ENCODE data around the gene CCL3.
"Not testable (repeated sequence)": the region's sequence is repeated elsewhere in the genome, so short reads cannot be mapped to it uniquely, and the experiment has no call there.

CCL3 gene

GRCh38 chr17:36108265-36108664 is 18.3 kb upstream of the CCL3 start:
- H2AK5ac ChIP-seq (ENCODE audit: low read depth, low read length); H4K91ac ChIP-seq (ENCODE audit: low read depth, low read length, poor library complexity); DNase-seq (ENCODE audit: low spot score); H2BK12ac ChIP-seq (ENCODE audit: low read length); H4K8ac ChIP-seq (ENCODE audit: low read depth, low read length); H3K4me1 ChIP-seq (ENCODE audit: control insufficient read depth in 2 of 2, insufficient read depth in 1 of 2, low read depth in 1 of 2, low read length in 2 of 2); H2AFZ ChIP-seq (ENCODE audit: low read length); H3K36me3 ChIP-seq (replicated peaks in 1 of 2; ENCODE audit: control insufficient read depth in 2 of 2, insufficient read depth in 2 of 2, low read length in 2 of 2); H3K4ac ChIP-seq (ENCODE audit: low read length); H3K27me3 ChIP-seq (ENCODE audit: control insufficient read depth in 3 of 3, insufficient read depth in 3 of 3, low read depth in 1 of 3, low read length in 3 of 3); H3K9ac ChIP-seq (ENCODE audit: low read depth, low read length, poor library complexity); H3K18ac ChIP-seq (ENCODE audit: low read length); H3K23ac ChIP-seq (ENCODE audit: low read depth, low read length, poor library complexity); H3K9me3 ChIP-seq (replicated peaks in 1 of 2; ENCODE audit: control insufficient read depth in 2 of 2, insufficient read depth in 1 of 2, low read depth in 1 of 2, low read length in 2 of 2); H2BK120ac ChIP-seq (ENCODE audit: low read depth, low read length); H3K4me2 ChIP-seq (ENCODE audit: insufficient read depth, low read length, poor library complexity, severe bottlenecking); H3K79me1 ChIP-seq (ENCODE audit: low read depth, low read length); H2BK5ac ChIP-seq (ENCODE audit: low read length); H3K4me3 ChIP-seq (ENCODE audit: low read length in 2 of 2); H3K14ac ChIP-seq (ENCODE audit: low read length); H3K27ac ChIP-seq (replicated peaks; ENCODE audit: low read length); H2BK15ac ChIP-seq (ENCODE audit: low read length): not testable (repeated sequence)
- WGBS, 2 donors (ENCODE audit: extremely low coverage in 2 of 2, insufficient read length in 2 of 2, insufficient replicate concordance in 1 of 2) = no CpG with 5 or more reads among the region's 5 CpGs

- Histone ChIP-seq H2BK15ac (ENCODE audit: low read length) (no peak overlapping the region), H3K23ac (ENCODE audit: low read depth, low read length, poor library complexity) (no peak overlapping the region), H2BK120ac (ENCODE audit: low read depth, low read length) (no peak overlapping the region), H2BK5ac (ENCODE audit: low read length) (no peak overlapping the region), H3K4me3 (ENCODE audit: low read length in 2 of 2) (no peak overlapping the region), H2AFZ (ENCODE audit: low read length) (no peak overlapping the region), H3K14ac (ENCODE audit: low read length) (no peak overlapping the region), H3K36me3 (replicated peaks in 1 of 2; ENCODE audit: control insufficient read depth in 2 of 2, insufficient read depth in 2 of 2, low read length in 2 of 2) (no peaks in the 10 kb centered on the region), H3K4me1 (ENCODE audit: control insufficient read depth in 2 of 2, insufficient read depth in 1 of 2, low read depth in 1 of 2, low read length in 2 of 2) (peaks cover 0 to 5% of the 10 kb centered on the region in 2 donors), H3K27ac (replicated peaks; ENCODE audit: low read length) (no peak overlapping the region), H3K27me3 (ENCODE audit: control insufficient read depth in 3 of 3, insufficient read depth in 3 of 3, low read depth in 1 of 3, low read length in 3 of 3) (no peaks in the 10 kb centered on the region), H4K8ac (ENCODE audit: low read depth, low read length) (no peak overlapping the region), H3K18ac (ENCODE audit: low read length) (no peak overlapping the region), H2AK5ac (ENCODE audit: low read depth, low read length) (no peak overlapping the region), H3K9me3 (replicated peaks in 1 of 2; ENCODE audit: control insufficient read depth in 2 of 2, insufficient read depth in 1 of 2, low read depth in 1 of 2, low read length in 2 of 2) (peaks cover 0 to 2% of the 10 kb centered on the region in 2 donors), H4K91ac (ENCODE audit: low read depth, low read length, poor library complexity) (no peak overlapping the region), H3K79me1 (ENCODE audit: low read depth, low read length) (no peaks in the 10 kb centered on the region), H3K9ac (ENCODE audit: low read depth, low read length, poor library complexity) (no peak overlapping the region), H2BK12ac (ENCODE audit: low read length) (no peak overlapping the region), H3K4me2 (ENCODE audit: insufficient read depth, low read length, poor library complexity, severe bottlenecking) (no peak overlapping the region), H3K4ac (ENCODE audit: low read length) (no peak overlapping the region)
- no CpG with 5 or more reads among the region's 3 CpGs for WGBS, 2 donors (ENCODE audit: extremely low coverage in 2 of 2, insufficient read length in 2 of 2, insufficient replicate concordance in 1 of 2)
- DNase-seq (ENCODE audit: low spot score) = no peak
These were observed 17.7 kb upstream of the CCL3 start for GRCh38 chr17:36107660-36108059.

- Histone ChIP-seq H2BK5ac (ENCODE audit: low read length) (no peak overlapping the region), H3K4ac (ENCODE audit: low read length) (no peak overlapping the region), H3K27me3 (ENCODE audit: control insufficient read depth in 3 of 3, insufficient read depth in 3 of 3, low read depth in 1 of 3, low read length in 3 of 3) (no peaks in the 10 kb centered on the region), H4K91ac (ENCODE audit: low read depth, low read length, poor library complexity) (no peak overlapping the region), H3K9ac (ENCODE audit: low read depth, low read length, poor library complexity) (no peak overlapping the region), H2AK5ac (ENCODE audit: low read depth, low read length) (no peak overlapping the region), H3K79me1 (ENCODE audit: low read depth, low read length) (no peaks in the 10 kb centered on the region), H3K14ac (ENCODE audit: low read length) (no peak overlapping the region), H4K8ac (ENCODE audit: low read depth, low read length) (no peak overlapping the region), H3K36me3 (replicated peaks in 1 of 2; ENCODE audit: control insufficient read depth in 2 of 2, insufficient read depth in 2 of 2, low read length in 2 of 2) (no peaks in the 10 kb centered on the region), H3K27ac (replicated peaks; ENCODE audit: low read length) (no peak overlapping the region), H3K4me1 (ENCODE audit: control insufficient read depth in 2 of 2, insufficient read depth in 1 of 2, low read depth in 1 of 2, low read length in 2 of 2) (peaks cover 0 to 5% of the 10 kb centered on the region in 2 donors), H2AFZ (ENCODE audit: low read length) (no peak overlapping the region), H2BK120ac (ENCODE audit: low read depth, low read length) (no peak overlapping the region), H3K4me2 (ENCODE audit: insufficient read depth, low read length, poor library complexity, severe bottlenecking) (no peak overlapping the region), H3K23ac (ENCODE audit: low read depth, low read length, poor library complexity) (no peak overlapping the region), H3K18ac (ENCODE audit: low read length) (no peak overlapping the region), H3K4me3 (ENCODE audit: low read length in 2 of 2) (no peak overlapping the region), H3K9me3 (replicated peaks in 1 of 2; ENCODE audit: control insufficient read depth in 2 of 2, insufficient read depth in 1 of 2, low read depth in 1 of 2, low read length in 2 of 2) (no peaks in the 10 kb centered on the region), H2BK12ac (ENCODE audit: low read length) (no peak overlapping the region), H2BK15ac (ENCODE audit: low read length) (no peak overlapping the region)
- WGBS, 2 donors (ENCODE audit: extremely low coverage in 2 of 2, insufficient read length in 2 of 2, insufficient replicate concordance in 1 of 2) = no CpG with 5 or more reads among the region's 6 CpGs
- no peak for DNase-seq (ENCODE audit: low spot score)
These were observed 16.5 kb upstream of the CCL3 start for GRCh38 chr17:36106493-36106835.

- no peak overlapping the region for H4K91ac ChIP-seq (ENCODE audit: low read depth, low read length, poor library complexity)
- H3K4me2 ChIP-seq (ENCODE audit: insufficient read depth, low read length, poor library complexity, severe bottlenecking) = no peak overlapping the region
- no peaks in the 10 kb centered on the region for H3K79me1 ChIP-seq (ENCODE audit: low read depth, low read length)
- DNase-seq (ENCODE audit: low spot score) = no peak
- no peak overlapping the region for H3K4me3 ChIP-seq (ENCODE audit: low read length in 2 of 2)
- H3K23ac ChIP-seq (ENCODE audit: low read depth, low read length, poor library complexity) = no peak overlapping the region
- no peaks in the 10 kb centered on the region for H3K36me3 ChIP-seq (replicated peaks in 1 of 2; ENCODE audit: control insufficient read depth in 2 of 2, insufficient read depth in 2 of 2, low read length in 2 of 2)
- H2BK15ac ChIP-seq (ENCODE audit: low read length) = no peak overlapping the region
- no peak overlapping the region for H3K14ac ChIP-seq (ENCODE audit: low read length)
- H2BK12ac ChIP-seq (ENCODE audit: low read length) = no peak overlapping the region
- no peak overlapping the region for H3K9ac ChIP-seq (ENCODE audit: low read depth, low read length, poor library complexity)
- H3K9me3 ChIP-seq (replicated peaks in 1 of 2; ENCODE audit: control insufficient read depth in 2 of 2, insufficient read depth in 1 of 2, low read depth in 1 of 2, low read length in 2 of 2) = no peaks in the 10 kb centered on the region
- no peak overlapping the region for H4K8ac ChIP-seq (ENCODE audit: low read depth, low read length)
- peaks cover 0 to 4% of the 10 kb centered on the region in 2 donors for H3K4me1 ChIP-seq (ENCODE audit: control insufficient read depth in 2 of 2, insufficient read depth in 1 of 2, low read depth in 1 of 2, low read length in 2 of 2)
- no peak overlapping the region for H2AFZ ChIP-seq (ENCODE audit: low read length)
- no peak overlapping the region for H3K4ac ChIP-seq (ENCODE audit: low read length)
- H3K18ac ChIP-seq (ENCODE audit: low read length) = no peak overlapping the region
- H2BK5ac ChIP-seq (ENCODE audit: low read length) = no peak overlapping the region
- no CpG with 5 or more reads among the region's 5 CpGs for WGBS, 2 donors (ENCODE audit: extremely low coverage in 2 of 2, insufficient read length in 2 of 2, insufficient replicate concordance in 1 of 2)
- no peak overlapping the region for H2AK5ac ChIP-seq (ENCODE audit: low read depth, low read length)
- no peak overlapping the region for H3K27ac ChIP-seq (replicated peaks; ENCODE audit: low read length)
- H2BK120ac ChIP-seq (ENCODE audit: low read depth, low read length) = no peak overlapping the region
- no peaks in the 10 kb centered on the region for H3K27me3 ChIP-seq (ENCODE audit: control insufficient read depth in 3 of 3, insufficient read depth in 3 of 3, low read depth in 1 of 3, low read length in 3 of 3)
These were observed 16.0 kb upstream of the CCL3 start for GRCh38 chr17:36105781-36106492.
